ENCODE results near the gene DCP2.

The DCP2 gene

GRCh38 chr5:113047733-113048652 is 71.4 kb downstream of the DCP2 start:
- DNase-seq, result peak; percentile 67 to 85 (median 80)

DNA sequence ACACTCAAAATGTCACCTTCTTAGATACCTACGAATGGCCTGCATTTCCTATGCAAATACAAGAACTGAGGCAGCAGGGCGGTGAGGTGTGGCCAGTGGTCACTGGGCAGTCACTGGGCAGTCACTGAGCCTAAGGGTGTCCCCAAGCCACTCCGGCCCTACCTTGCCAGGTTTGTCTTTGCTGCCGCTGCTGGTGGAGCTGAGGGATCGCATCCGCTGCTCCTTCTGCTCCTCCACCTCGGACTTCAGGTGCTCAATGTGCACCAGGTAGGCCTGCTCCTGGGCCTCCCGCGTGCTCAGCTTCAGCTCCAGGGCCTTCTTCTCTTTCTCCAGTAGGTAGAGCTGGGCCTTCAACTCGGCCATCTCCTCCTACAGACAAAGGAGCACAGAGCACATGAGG is 72.3 kb downstream of the DCP2 start:
- no peak for DNase-seq

DNA sequence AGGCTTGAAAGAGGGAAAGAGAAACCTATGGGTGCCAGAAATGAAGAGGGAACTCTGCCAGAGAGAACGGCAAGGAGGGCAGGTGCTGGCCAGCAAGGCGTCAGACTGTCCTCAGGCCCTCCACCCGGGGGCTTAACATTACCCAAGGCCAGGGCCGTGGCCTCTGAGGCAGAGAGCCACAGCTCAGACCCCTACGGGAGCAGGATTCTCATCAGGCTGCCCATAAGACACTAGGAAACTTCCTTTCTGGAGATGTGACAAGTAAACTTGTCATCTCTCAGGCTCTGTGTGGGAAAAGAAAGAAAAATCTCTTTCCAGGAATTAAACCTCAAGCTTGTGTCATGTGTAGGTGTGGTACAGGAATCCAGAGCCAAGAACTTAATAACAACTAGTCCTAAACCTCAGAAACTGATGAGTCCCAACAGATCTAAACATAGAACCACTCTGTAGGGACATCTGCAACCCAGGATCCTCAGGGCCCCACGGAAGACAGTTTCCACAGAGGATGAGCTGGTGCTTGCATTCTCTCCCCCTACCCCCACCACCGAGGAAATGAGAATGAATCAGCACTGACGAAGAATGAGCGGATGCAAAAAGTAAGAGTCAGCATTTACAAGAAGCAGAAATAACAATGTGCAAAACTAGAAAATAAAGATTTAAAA is 74.3 kb downstream of the DCP2 start:
- DNase-seq, result peak; percentile 55 to 83 (median 72)

- DNase-seq, result no peak
These were observed 75.6 kb downstream of the DCP2 start for GRCh38 chr5:113052041-113052795.

DNA sequence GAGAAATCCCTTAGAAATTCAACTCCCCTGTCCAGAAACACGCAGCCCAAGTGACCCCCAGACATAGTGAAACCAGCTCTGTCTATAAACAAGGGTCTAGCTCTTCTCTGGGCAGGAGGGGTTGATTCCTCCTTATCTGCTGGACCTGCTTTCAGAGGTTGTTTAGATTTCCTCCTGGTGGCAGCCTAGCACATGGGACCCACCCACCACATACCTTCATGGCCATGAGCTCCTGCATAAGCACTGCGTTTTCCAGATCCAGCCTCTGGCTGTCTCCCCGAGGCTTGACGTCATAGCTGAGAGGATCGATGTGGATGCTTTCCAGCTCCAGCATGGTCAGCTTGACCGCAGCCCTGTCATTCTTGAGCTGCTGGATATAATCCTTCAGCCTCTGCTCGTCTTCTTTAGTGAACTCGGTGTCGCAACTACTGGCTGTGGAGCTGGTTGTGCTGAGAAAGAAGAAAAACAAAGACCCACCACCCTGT is 77.0 kb downstream of the DCP2 start:
- no peak for DNase-seq

DNA sequence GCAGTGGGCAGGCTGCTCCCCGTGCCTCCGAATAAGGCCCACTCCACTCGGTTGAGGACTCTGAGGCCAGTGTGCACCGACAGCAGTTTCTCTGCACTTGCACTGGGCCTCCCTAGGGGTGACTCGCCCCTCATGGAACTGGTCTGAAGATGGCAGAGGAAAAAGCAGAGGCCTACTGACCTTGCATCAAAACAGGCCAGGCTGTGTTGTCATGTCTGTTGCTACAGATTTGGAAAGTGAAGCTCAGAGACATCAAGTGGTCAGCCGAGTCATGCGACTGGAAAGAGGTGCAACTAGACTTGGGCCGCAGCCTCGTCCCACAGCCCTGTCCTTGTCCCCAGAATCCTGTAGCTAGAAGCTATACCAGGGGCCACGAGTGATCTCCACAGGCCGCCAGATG is 78.3 kb downstream of the DCP2 start:
- DNase-seq, result peak in 2 of 4 experiments; percentile 33 to 61

DNA sequence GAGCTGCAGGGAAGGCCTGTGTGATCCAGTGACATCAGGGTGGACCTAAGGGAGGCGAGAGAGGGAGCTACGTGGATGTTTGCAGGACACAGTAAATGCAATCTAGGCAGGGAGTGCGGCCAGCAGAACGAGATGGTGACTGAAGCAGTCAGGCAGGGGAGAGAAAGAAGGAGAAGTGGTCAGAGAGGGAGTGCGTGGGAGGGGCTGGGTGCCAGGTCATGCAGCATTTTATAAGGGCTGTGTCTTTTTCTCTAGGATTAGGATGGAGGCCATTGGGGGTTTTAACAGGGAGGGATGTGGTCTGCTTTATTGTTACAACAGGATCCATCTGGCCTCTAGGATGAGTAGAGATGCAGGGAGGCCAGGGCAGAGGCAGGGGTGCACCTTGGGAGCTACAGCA is 80.4 kb downstream of the DCP2 start:
- peak; percentile 55 to 81 (median 76) for DNase-seq

DNA sequence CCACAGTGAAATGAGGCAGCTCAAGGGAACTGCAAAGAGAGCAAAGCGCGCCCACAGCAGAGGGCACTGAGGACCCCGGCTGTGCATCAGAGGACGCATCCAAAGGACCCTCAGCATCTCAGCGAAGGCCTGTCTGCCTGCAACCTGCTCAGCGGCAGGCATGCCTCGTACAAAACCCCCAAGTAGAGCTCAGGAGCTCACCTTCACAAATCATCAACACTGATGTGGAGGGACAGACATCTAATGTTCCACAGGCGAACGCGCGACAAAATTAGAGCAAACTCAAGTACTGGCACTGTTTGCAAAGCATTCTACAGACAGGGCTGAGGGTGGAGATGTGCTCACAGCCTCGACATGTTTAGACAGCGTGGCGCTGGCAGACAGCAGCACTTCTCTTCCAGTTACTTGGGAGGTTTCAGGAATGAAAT is 81.0 kb downstream of the DCP2 start:
- no peak for DNase-seq

DNA sequence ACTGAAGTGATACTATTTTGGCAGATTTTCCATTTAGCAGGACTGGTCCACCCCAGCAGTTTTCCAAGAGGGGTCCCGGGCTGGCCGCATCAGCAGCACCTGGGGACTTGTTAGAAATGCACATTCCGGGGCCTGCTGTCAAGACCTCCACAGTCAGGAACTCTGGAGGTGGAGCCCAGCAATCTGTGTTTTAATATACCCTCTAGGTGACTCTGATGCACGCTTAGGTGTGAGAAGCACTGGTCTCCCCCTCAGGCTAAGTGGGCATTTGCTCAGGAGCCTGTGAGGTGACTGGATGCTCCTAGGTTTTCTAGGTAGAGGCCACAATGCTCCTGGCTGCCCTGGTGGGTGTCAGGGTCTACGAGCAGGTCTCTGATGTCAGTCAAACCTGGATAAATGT is 81.7 kb downstream of the DCP2 start:
- no peak for DNase-seq

DNA sequence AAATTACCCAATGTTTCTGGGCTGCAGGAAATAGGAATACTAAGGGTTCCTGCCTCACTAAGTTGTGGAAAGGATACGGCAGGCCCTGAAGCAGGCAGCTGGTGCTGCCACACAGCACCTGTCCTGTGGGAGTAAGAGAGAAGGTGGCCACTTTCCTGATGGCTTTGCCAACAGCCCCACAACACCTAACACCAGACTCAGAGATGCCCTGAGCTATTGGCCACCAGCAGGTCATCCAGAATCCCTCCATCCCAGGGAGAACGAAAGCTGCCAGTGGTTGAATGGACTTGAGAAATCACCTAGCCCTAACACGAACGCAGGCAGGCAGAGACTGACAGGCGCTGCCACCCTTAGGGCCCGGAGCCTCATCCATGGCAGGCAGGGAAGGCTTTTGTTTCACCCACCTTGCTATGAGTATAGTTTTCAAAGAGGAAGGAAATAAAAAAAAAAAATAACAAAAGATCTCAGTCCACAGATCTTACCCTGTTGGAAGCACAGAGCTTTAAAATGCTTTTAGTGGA is 82.2 kb downstream of the DCP2 start:
- DNase-seq, result no peak

GRCh38 chr5:113059232-113060040 is 82.8 kb downstream of the DCP2 start:
- no peak for DNase-seq

DNA sequence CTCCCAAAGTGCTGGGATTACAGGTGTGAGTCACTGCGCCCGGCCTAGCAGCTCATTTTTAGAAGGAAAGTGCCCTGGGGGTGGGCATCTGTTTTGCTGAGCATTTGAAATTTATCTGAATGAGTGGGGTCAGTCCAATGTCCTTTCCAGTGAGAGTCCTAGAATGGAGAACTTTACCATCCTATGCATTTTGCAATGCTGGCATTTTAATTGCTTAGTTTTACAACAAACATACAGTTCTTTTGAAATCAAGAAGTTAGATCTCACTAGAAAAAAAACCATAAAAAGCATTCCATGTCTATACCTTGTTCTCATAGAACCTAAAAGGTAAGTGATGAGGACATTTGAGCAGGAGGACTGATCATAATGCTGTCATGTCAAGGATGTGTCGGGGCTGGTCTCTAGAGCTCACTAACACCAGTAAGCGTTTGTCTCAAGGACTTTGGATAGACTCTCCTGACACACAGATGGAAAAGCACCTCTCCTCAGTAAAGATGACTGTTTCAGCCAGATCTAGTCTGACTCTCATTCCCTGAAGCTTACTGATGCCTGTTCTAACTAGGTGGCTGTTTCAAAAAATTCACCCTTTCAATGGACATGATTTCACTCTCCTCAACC is 83.9 kb downstream of the DCP2 start:
- peak in 2 of 4 experiments; percentile 26 to 56 for DNase-seq

- DNase-seq, result no peak
These were observed 85.5 kb downstream of the DCP2 start for GRCh38 chr5:113061846-113062780.

DNA sequence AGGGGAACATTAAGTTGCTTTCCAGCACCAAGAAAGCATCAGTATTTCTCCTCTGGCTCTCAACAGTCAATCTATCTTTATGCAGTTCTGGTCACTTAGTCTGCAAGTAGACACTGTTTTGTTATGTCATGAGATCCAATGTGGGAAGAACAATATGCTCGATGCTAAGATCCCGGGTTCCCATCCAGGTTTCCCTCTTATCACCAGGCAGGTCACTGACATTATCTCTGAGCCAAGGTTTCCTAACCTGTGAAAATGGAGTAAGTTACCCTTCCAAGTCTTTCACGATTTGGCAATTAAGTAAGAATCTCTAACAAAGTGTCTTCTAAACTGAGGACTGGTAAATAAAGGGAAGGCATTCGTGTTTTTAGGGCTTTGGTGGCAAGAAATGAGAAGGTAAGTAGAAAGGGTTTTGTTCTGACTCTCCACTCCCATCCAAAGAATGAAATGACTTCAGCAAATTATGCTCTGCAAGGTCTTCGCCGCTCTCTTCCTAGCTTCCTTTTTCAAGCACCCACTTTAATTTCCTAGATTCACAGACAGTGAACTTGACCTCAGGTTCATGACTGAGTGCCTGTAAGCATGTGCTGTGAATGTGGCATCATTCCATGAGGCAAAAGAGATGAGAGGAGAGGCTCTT is 86.4 kb downstream of the DCP2 start:
- DNase-seq, result no peak

DNA sequence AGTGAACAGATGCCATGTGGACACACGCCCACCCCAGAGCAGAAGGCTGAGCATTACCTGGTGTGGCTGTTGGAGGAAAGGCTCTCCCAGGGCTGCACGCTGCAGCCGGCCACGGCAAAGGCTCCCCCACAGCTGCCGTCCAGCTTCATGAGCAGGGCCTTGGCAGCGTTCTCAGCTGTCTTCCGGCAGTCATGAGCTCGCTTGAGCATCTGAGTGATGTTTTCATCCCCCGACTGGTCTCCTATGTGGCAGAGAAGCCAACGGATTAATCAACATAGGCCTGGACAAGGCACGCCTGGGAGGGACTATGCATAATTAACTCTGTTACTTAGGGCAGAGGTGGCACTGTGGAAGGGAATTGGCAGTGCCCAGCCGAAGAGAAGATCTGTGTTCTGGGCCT is 87.3 kb downstream of the DCP2 start:
- no peak for DNase-seq

DNA sequence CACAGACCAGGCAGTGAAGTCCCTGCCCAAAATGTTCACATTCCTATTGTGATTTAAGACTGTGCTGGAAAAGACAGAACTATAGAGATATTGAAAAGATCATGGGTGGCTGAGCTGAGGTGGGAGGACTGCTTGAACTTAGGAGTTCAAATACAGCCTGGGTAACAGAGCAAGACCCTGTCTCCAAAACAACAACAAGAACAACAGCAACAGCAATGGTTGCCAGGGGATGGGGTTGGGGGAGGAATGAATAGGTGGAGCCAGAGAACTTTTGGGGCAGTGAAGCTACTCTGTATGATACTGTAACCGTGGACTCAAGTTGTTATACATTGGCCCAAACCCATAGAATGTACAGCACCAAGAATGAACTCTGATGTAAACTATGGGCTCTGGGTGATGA is 88.2 kb downstream of the DCP2 start:
- no peak for DNase-seq

DNA sequence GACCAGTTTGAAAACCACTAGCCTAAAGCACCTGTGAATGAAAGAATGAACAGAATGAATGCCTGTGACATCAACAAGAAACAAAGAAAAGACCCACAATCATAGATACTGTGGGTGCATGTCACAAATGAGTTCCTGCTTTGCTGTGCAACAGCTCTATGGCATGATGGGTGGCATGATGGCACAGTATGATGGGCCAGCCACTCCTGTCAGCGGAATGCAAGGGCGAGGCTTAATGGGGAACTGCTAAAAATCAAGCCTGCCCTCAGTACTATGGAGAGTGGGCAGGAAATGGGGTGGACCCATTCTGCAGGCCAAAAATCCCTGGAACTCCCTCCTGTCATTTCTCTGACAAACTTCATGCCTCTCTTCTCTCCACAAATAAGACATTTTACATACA is 89.0 kb downstream of the DCP2 start:
- DNase-seq, result no peak

DNA sequence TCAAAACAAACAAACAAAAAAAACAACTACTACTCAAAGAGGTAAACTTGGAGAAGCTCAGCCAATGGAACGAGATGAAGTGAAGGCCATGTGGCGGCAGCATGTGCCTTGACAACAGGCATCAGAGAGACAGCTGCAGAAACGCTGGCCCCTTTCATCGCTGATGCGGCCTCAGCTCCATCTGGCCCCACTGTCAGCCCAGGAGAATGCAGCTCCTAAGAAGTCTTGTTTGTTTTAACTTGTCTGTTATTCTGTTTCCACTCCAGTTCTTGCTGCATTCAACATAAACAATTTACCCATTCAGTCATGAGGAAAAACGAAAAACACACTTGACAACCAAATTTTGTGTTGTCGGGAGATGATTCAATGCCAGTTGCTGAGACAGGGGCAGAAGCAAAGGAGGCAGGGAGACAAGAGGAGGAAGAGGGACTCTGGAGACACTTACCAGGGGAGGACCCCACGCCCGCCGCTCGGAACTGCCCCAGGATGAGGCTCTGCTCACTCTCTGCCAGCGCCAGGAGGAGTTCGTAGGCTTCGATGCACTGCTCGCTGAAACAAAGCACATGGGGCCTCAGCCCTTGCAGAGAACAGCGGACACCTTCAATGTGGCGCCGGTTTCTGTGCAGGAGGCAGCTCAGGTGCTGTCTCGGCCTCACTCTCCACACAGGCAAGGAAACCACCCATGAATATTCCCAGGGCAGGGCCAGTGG is 91.2 kb downstream of the DCP2 start:
- no peak for DNase-seq

DNA sequence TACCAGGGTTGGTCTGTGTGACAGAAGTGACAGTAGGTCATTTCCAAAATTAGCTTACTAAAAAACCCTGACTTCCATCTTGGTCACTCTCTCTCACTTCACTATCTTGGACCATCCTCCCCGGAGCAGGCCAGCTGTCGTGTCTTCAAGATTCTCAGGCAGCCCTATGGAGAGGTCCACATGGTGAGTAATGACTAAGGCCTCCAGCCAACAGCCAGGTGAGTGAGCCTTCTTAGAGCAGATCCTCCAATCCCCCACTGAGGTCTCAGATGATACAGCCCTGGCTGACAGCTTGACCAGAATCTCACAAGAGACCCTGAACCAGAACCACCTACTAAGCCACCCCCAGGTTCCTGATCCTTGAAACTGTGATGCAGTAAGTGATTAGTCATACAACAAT is 92.0 kb downstream of the DCP2 start:
- DNase-seq, result no peak
